Endothelial cell of umbilical vein (primary cell): ENCODE data around the gene ABCG5. TPM values are rescaled to one million over a fixed set of nuclear protein-coding genes. Genes with fewer than 3 reads are reported as not detected.

Experiments
- BruUV-seq: library from RNA; stranded (reverse); fragments of 400-500 nt; replicated peaks from 2 replicates; lab custom pipeline; 2021; lab: Mats Ljungman, UMichigan
- CTCF ChIA-PET: fragments of 300-600, 350-600 bp; sonication (Branson Sonifier 250); formaldehyde crosslinking; loops from one replicate; lab custom pipeline; 2021; ENCODE audit warnings: antibody characterized with exemption, inconsistent platforms; lab: Charles Lee
- POLR2A ChIA-PET: fragments of 300-600, 350-600 bp; sonication (Branson Sonifier 250); formaldehyde crosslinking; loops from one replicate; lab custom pipeline; 2021; ENCODE audit warnings: antibody characterized with exemption, inconsistent platforms; lab: Charles Lee
- DNase-seq: peaks from one replicate; pipeline ENCODE4 v3.0.0-alpha.2; 2011; ENCODE audit warnings: low read depth, low spot score
- FAIRE-seq: peaks from 2 replicates; lab custom pipeline; 2011; peaks lifted over from hg19 to GRCh38; lab: Jason Lieb, UNC
- H2AFZ ChIP-seq: 2 replicates; pipeline ENCODE4 v1.6.0; 2012; ENCODE audit warnings: low read depth, low read length, control low read depth, inconsistent platforms
- H3K27ac ChIP-seq: 2 replicates; pipeline ENCODE4 v1.5.1; 2011; ENCODE audit warnings: low read depth, mild to moderate bottlenecking, control low read depth, low read length, moderate library complexity; ENCODE audit not compliant: insufficient read depth
- H3K27me3 ChIP-seq, 2 experiments: 2 replicates each; pipeline versions ENCODE4 v1.6.0 to v1.6.1; 2011; ENCODE audit warnings: low read length in 2 of 2, mixed read lengths in 1 of 2; ENCODE audit not compliant: control insufficient read depth in 2 of 2, insufficient read depth in 2 of 2
- H3K36me3 ChIP-seq, 2 experiments: 2 replicates in 1 of 2; 3 replicates in 1 of 2; pipeline ENCODE4 v1.5.1; 2011; ENCODE audit warnings: low read length in 2 of 2, mild to moderate bottlenecking in 1 of 2, moderate library complexity in 1 of 2; ENCODE audit not compliant: control insufficient read depth in 2 of 2, insufficient read depth in 2 of 2; ENCODE audit errors: extremely low read depth in 1 of 2
- H3K4me1 ChIP-seq: 3 replicates; pipeline ENCODE4 v1.5.1; 2011; ENCODE audit warnings: mild to moderate bottlenecking, low read length; ENCODE audit not compliant: control insufficient read depth, insufficient read depth; ENCODE audit errors: extremely low read depth
- H3K4me2 ChIP-seq: 2 replicates; pipeline ENCODE4 v1.6.1; 2011; ENCODE audit warnings: low read length, control low read depth, mixed read lengths; ENCODE audit not compliant: insufficient read depth
- H3K4me3 ChIP-seq, 3 experiments: fragments of 200-600 bp in 1 of 3; sonication (generic), shearing (Covaris generic) in 1 of 3; replicated peaks in 1 of 3; 2 replicates each; pipeline ENCODE4 v1.5.1; 2011 to 2016; ENCODE audit warnings: control low read depth in 3 of 3, low read length in 3 of 3, mild to moderate bottlenecking in 2 of 3, inconsistent platforms in 1 of 3, low read depth in 1 of 3, moderate library complexity in 1 of 3; ENCODE audit not compliant: insufficient read depth in 1 of 3
- H3K79me2 ChIP-seq: 2 replicates; pipeline ENCODE4 v1.6.0; 2012; ENCODE audit warnings: low read length, inconsistent platforms; ENCODE audit not compliant: control insufficient read depth, insufficient read depth
- H3K9ac ChIP-seq: replicated peaks from 2 replicates; pipeline ENCODE3; 2011; ENCODE audit warnings: low read length, control low read depth; ENCODE audit not compliant: insufficient read depth; ENCODE audit errors: extremely low read depth
- H3K9me1 ChIP-seq: replicated peaks from 3 replicates; pipeline ENCODE4 v1.6.0; 2011; ENCODE audit warnings: mild to moderate bottlenecking, low read length; ENCODE audit not compliant: control insufficient read depth, insufficient read depth; ENCODE audit errors: extremely low read depth
- H3K9me3 ChIP-seq: replicated peaks from 2 replicates; pipeline ENCODE4 v1.5.1; 2012; ENCODE audit warnings: low read length, inconsistent platforms; ENCODE audit not compliant: control insufficient read depth, insufficient read depth
- H4K20me1 ChIP-seq: replicated peaks from 2 replicates; pipeline ENCODE3; 2011; ENCODE audit warnings: mild to moderate bottlenecking, low read length; ENCODE audit not compliant: control insufficient read depth, insufficient read depth; ENCODE audit errors: extremely low read depth
- CTCF ChIP-seq, 2 donors: IDR thresholded peaks; 1 replicate in 1 of 2; 2 replicates in 1 of 2; pipeline ENCODE4 v1.5.1; 2011; ENCODE audit warnings: low read length in 2 of 2, mild to moderate bottlenecking in 2 of 2, moderate library complexity in 2 of 2, control low read depth in 1 of 2, inconsistent platforms in 1 of 2, low read depth in 1 of 2; ENCODE audit not compliant: insufficient read depth in 1 of 2; ENCODE audit errors: extremely low read depth in 1 of 2
- EZH2 ChIP-seq: IDR thresholded peaks from 2 replicates; pipeline ENCODE4 v1.6.1; 2012; ENCODE audit warnings: borderline replicate concordance, low read depth, mild to moderate bottlenecking, moderate library complexity, low read length, inconsistent platforms; ENCODE audit not compliant: severe bottlenecking
- FOS ChIP-seq: IDR thresholded peaks from 2 replicates; pipeline ENCODE4 v1.6.1; 2011; ENCODE audit warnings: mild to moderate bottlenecking, low read length, moderate library complexity, borderline replicate concordance; ENCODE audit not compliant: insufficient read depth
- GATA2 ChIP-seq: IDR thresholded peaks from 2 replicates; pipeline ENCODE4 v1.7.0; 2011; ENCODE audit warnings: low read depth, mild to moderate bottlenecking, moderate library complexity, mixed read lengths, low read length; ENCODE audit not compliant: insufficient read length, insufficient read depth
- JUN ChIP-seq: IDR thresholded peaks from 2 replicates; pipeline ENCODE4 v1.6.1; 2011; ENCODE audit warnings: borderline replicate concordance, low read depth; ENCODE audit not compliant: insufficient read length, insufficient read depth
- MAX ChIP-seq: IDR thresholded peaks from 2 replicates; pipeline ENCODE4 v1.6.1; 2011; ENCODE audit not compliant: insufficient read depth, insufficient read length
- MYC ChIP-seq: IDR thresholded peaks from one replicate; pipeline ENCODE4 v1.6.1; 2011; ENCODE audit warnings: mild to moderate bottlenecking, low read depth, low read length
- POLR2A ChIP-seq: IDR thresholded peaks from 2 replicates; pipeline ENCODE4 v1.6.1; 2012; ENCODE audit warnings: low read depth, mild to moderate bottlenecking, control low read depth, low read length
- POLR2AphosphoS5 ChIP-seq: IDR thresholded peaks from 2 replicates; pipeline ENCODE4 v1.6.1; 2012; ENCODE audit warnings: low read depth, mild to moderate bottlenecking, control low read depth, low read length, moderate library complexity; ENCODE audit not compliant: insufficient read depth
- dilution Hi-C: fragments of 300-500 bp; cut with MboI; formaldehyde crosslinking; loops from one replicate; pipeline ENCODE4 v1.15.0; 2019; ENCODE audit warnings: low sequenced_read_pairs; ENCODE audit not compliant: extremely low pct_ligation_motif_present
- intact Hi-C: fragments of 100-400 bp; cut with micrococcal nuclease; formaldehyde crosslinking; loops from one replicate; pipeline ENCODE4 v1.10.0; 2022
- polyA plus RNA-seq, 4 experiments: library from polyadenylated mRNA; depleted of rRNA in 3 of 4; stranded (reverse) in 3 of 4; unstranded in 1 of 4; fragments of >200 nt; gene quantifications; 2 replicates each; pipeline versions ENCODE4 v1.2.1 to v1.2.3, GENCODE V29; 2011 to 2012; ENCODE audit warnings: missing spikeins in 1 of 4
- total RNA-seq: library from RNA; stranded (reverse); gene quantifications from 2 replicates; pipeline ENCODE4 v1.2.3, GENCODE V29; 2021

Gene ABCG5
- total and polyA plus RNA-seq, 2 donors (not counting 3 experiments of a cell fraction or from before 2014, with no cell fraction given): not detected

GRCh38 chr2:43796206-43796605, 42.4 kb downstream of the ABCG5 start:
- CTCF ChIA-PET: interaction anchor here (0.7 to 0.8 kb wide), 3 partner anchors 12 to 152 kb away, joined by 3 read pairs; no protein-coding TSS in a partner anchor
- no TSS peak for BruUV-seq

GRCh38 chr2:43794956-43795355, 43.7 kb downstream of the ABCG5 start:
- no peaks in the 10 kb centered on the region for H4K20me1 ChIP-seq
- H3K9me3 ChIP-seq: no peaks in the 10 kb centered on the region
- H3K4me3 ChIP-seq: no peak overlapping the region
- H3K9me1 ChIP-seq: no peaks in the 10 kb centered on the region
- TF ChIP-seq CTCF (IDR thresholded peaks at IDR 0.05; ENCODE audit: extremely low read depth in 1 of 2, insufficient read depth in 1 of 2, low read depth in 1 of 2, low read length in 2 of 2): no peak
- TF ChIP-seq EZH2: no peak
- TF ChIP-seq FOS: no peak
- TF ChIP-seq GATA2: no peak
- no peak for TF ChIP-seq MYC
- TF ChIP-seq POLR2A: no peak
- no peak for TF ChIP-seq MAX
- TF ChIP-seq POLR2AphosphoS5: no peak
- TF ChIP-seq JUN: no peak
- BruUV-seq: no TSS peak
- ChIA-PET CTCF (no interaction called here), POLR2A (no interaction called here)
- H3K9ac ChIP-seq: no peak overlapping the region
- H3K36me3 ChIP-seq: no peaks in the 10 kb centered on the region
- H3K79me2 ChIP-seq: no peaks in the 10 kb centered on the region
- H2AFZ ChIP-seq: no peak overlapping the region
- H3K4me1 ChIP-seq: no peaks in the 10 kb centered on the region
- DNase-seq (no peak), FAIRE-seq (no peak)
- H3K4me2 ChIP-seq: no peak overlapping the region
- intact Hi-C loops (no loop called here), dilution Hi-C loops (no loop called here)
- H3K27ac ChIP-seq: no peak overlapping the region
- H3K27me3 ChIP-seq: no peaks in the 10 kb centered on the region

More at GRCh38 chr2:43796206-43796605, 42.4 kb downstream of the ABCG5 start:
- no peak for FAIRE-seq
- DNase-seq: no peak
- Histone ChIP-seq H3K4me2 (no peak overlapping the region), H3K79me2 (no peaks in the 10 kb centered on the region), H3K36me3 (no peaks in the 10 kb centered on the region), H3K9me1 (no peaks in the 10 kb centered on the region), H3K4me1 (no peaks in the 10 kb centered on the region), H2AFZ (no peak overlapping the region), H4K20me1 (no peaks in the 10 kb centered on the region), H3K9ac (no peak overlapping the region), H3K4me3 (no peak overlapping the region), H3K27ac (no peak overlapping the region), H3K27me3 (no peaks in the 10 kb centered on the region), H3K9me3 (no peaks in the 10 kb centered on the region)
- POLR2A ChIA-PET: no interaction called here
- intact Hi-C loops (no loop called here), dilution Hi-C loops (no loop called here)
- no peak for TF ChIP-seq POLR2AphosphoS5
